Measurements from ENCODE around the gene GUCY1A1. TPM values are rescaled to one million over a fixed set of nuclear protein-coding genes. Genes with fewer than 3 reads are reported as not detected.
A peak's percentile ranks its signal among the peaks of the same experiment; 100 is the strongest.

Gene GUCY1A1
- total and polyA plus RNA-seq, 2 of the 4 experiments (the other 2 are of a cell fraction), result 0.19 to 0.54 TPM

- no peak for TF ChIP-seq BHLHE40 (IDR thresholded peaks at IDR 0.05; ENCODE audit: low read depth, low read length)
Observed at GRCh38 chr4:155629183-155629825, 37.3 kb upstream of the GUCY1A1 start (continued).

DNA sequence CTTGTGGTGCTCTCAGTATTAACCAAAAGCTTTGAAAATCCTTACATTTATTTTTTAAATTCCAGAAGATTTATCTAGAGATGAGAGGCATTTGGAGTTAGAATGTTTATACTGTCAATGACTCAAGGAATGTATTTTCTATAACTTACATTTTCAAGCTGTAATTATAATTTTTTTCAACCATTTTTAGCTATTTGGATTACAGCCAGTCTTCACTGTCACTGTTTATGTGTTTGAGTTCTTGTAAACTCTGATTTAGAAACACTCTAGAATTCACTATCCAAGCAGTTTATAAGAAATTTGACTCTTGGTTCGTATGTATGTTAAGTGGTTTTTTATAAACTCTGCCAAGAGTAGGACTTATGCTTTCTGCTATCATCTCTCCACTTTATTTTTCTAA is 36.7 kb upstream of the GUCY1A1 start:
- H2BK20ac ChIP-seq (ENCODE audit: low read depth, low read length), result no peak overlapping the region
- H2AFZ ChIP-seq (replicated peaks; ENCODE audit: low read length, poor library complexity), result no peak overlapping the region
- no peak overlapping the region for H3K18ac ChIP-seq (ENCODE audit: low read depth, low read length)
- BruUV-seq (replicated peaks), result no TSS peak
- TF ChIP-seq USF2 (IDR thresholded peaks at IDR 0.05; ENCODE audit: low read depth, low read length) (no peak), SMC3 (IDR thresholded peaks at IDR 0.05; ENCODE audit: low read depth, low read length) (no peak), MAZ (IDR thresholded peaks at IDR 0.05; ENCODE audit: borderline replicate concordance, low read depth, low read length) (no peak), FOS (IDR thresholded peaks at IDR 0.05; ENCODE audit: low read depth, low read length) (no peak), RCOR1 (IDR thresholded peaks at IDR 0.05; ENCODE audit: insufficient replicate concordance, low read length) (no peak), POLR2A (IDR thresholded peaks at IDR 0.05; ENCODE audit: low read depth, low read length) (no peak), CHD1 (IDR thresholded peaks at IDR 0.05; ENCODE audit: low read depth, low read length) (no peak), BHLHE40 (IDR thresholded peaks at IDR 0.05; ENCODE audit: low read depth, low read length) (no peak), MXI1 (IDR thresholded peaks at IDR 0.05; ENCODE audit: borderline replicate concordance, low read depth, low read length) (no peak)
- H3K4me3 ChIP-seq (ENCODE audit: insufficient read depth, low read depth, low read length), result no peak overlapping the region
- WGBS, 2 experiments (ENCODE audit: extremely low coverage in 2 of 2, insufficient read length in 1 of 2), result no CpG with 5 or more reads among the region's 1 CpG
- ChIA-PET CTCF (interaction anchor here (0.7 to 1.7 kb wide), 2 partner anchors 13 to 21 kb away, joined by 3 to 5 read pairs; no protein-coding TSS in a partner anchor), POLR2A (ENCODE audit: unreplicated experiment) (no interaction called here)
- no peaks in the 10 kb centered on the region for H3K27me3 ChIP-seq (ENCODE audit: control insufficient read depth, insufficient read depth, low read length)
- no peak overlapping the region; the same call in 1 of the 2 replicates for H3K4ac ChIP-seq (ENCODE audit: low read depth, low read length)
- H3K14ac ChIP-seq (replicated peaks; ENCODE audit: low read depth, low read length), result no peak overlapping the region
- no peak overlapping the region for H3K4me2 ChIP-seq (ENCODE audit: low read depth, low read length)
- H3K4me1 ChIP-seq (ENCODE audit: control insufficient read depth, insufficient read depth, low read length), result peaks cover 15% of the 10 kb centered on the region
- intact Hi-C loops (cut with micrococcal nuclease) (no loop called here), dilution Hi-C loops (cut with HindIII; ENCODE audit: low sequenced_read_pairs, unreplicated experiment) (no loop called here), in situ Hi-C loops (cut with MboI; ENCODE audit: low sequenced_read_pairs) (no loop called here)
- no peaks in the 10 kb centered on the region for H3K9me3 ChIP-seq (ENCODE audit: control insufficient read depth, insufficient read depth, low read length)
- peak; percentile 88 for DNase-seq
- peaks cover 7% of the 10 kb centered on the region; the same call in 1 of the 2 replicates for H3K9me1 ChIP-seq (ENCODE audit: insufficient read depth, low read length)
- no peak overlapping the region for H4K8ac ChIP-seq (ENCODE audit: low read depth in 2 of 2, low read length in 2 of 2)
- no peak overlapping the region for H2BK120ac ChIP-seq (ENCODE audit: low read depth, low read length)
- H2AK9ac ChIP-seq (replicated peaks; ENCODE audit: low read depth, low read length, poor library complexity), result no peak overlapping the region
- no peak overlapping the region for H3K23ac ChIP-seq (ENCODE audit: low read depth, low read length)
- H4K5ac ChIP-seq (ENCODE audit: low read depth, low read length), result no peak overlapping the region
- H2BK15ac ChIP-seq (ENCODE audit: low read depth, low read length), result no peak overlapping the region
- H2BK5ac ChIP-seq (ENCODE audit: low read depth, low read length, poor library complexity, severe bottlenecking), result peak overlapping the region; percentile 89
- H2AK5ac ChIP-seq (ENCODE audit: low read depth, low read length), result no peak overlapping the region
- H3K36me3 ChIP-seq (ENCODE audit: control insufficient read depth, insufficient read depth, low read length), result no peaks in the 10 kb centered on the region
- no peaks in the 10 kb centered on the region; the same call in 1 of the 2 replicates for H4K20me1 ChIP-seq (ENCODE audit: insufficient read depth, low read length)
- H3K79me1 ChIP-seq (ENCODE audit: low read depth in 1 of 2, low read length in 2 of 2), result no peaks in the 10 kb centered on the region
- ATAC-seq (ENCODE audit: low read depth), result peak; percentile 86
- H3K56ac ChIP-seq (ENCODE audit: extremely low read depth, insufficient read depth, low read length), result no peak overlapping the region
- H4K91ac ChIP-seq (ENCODE audit: insufficient read depth, low read depth, low read length), result no peak overlapping the region
- peak overlapping the region; percentile 81; the same call in 1 of the 2 replicates for H3K27ac ChIP-seq (ENCODE audit: insufficient read depth, low read length)
- H3K9ac ChIP-seq (ENCODE audit: low read depth, low read length), result no peak overlapping the region
